HepG2 (cell line): ENCODE results near the gene MNX1. TPM values are rescaled to one million over a fixed set of nuclear protein-coding genes. Genes with fewer than 3 reads are reported as not detected.

Experiments used
- GPBP1L1 ChIP-seq: sonication (generic); formaldehyde crosslinking; IDR thresholded peaks from 2 replicates; pipeline ENCODE4 v1.5.0; 2020; ENCODE audit warnings: mild to moderate bottlenecking, missing genetic modification reagents
- GTF3A ChIP-seq: sonication (generic); formaldehyde crosslinking; conservative IDR thresholded peaks from 2 replicates; pipeline ENCODE4 v1.4.0; 2020; ENCODE audit warnings: mild to moderate bottlenecking, missing genetic modification reagents
- IRX3 ChIP-seq: sonication (generic); formaldehyde crosslinking; IDR thresholded peaks from 2 replicates; pipeline ENCODE4 v1.8.1; 2023; ENCODE audit warnings: mild to moderate bottlenecking, low read depth, missing genetic modification reagents, borderline replicate concordance
- MAX ChIP-seq: IDR thresholded peaks from 2 replicates; pipeline ENCODE4 v1.6.1; 2012; ENCODE audit warnings: inconsistent platforms
- MYC ChIP-seq: sonication (generic); formaldehyde crosslinking; IDR thresholded peaks from 2 replicates; pipeline ENCODE4 v1.9.0; 2021; ENCODE audit warnings: missing genetic modification reagents, borderline replicate concordance
- REXO4 ChIP-seq: sonication (generic); formaldehyde crosslinking; IDR thresholded peaks from 2 replicates; pipeline ENCODE4 v1.8.0; 2022; ENCODE audit warnings: missing genetic modification reagents, mild to moderate bottlenecking, borderline replicate concordance
- THAP8 ChIP-seq: sonication (generic); formaldehyde crosslinking; IDR thresholded peaks from 2 replicates; pipeline ENCODE4 v1.5.1; 2020; ENCODE audit warnings: missing genetic modification reagents, mild to moderate bottlenecking, borderline replicate concordance
- WIZ ChIP-seq: sonication (generic); formaldehyde crosslinking; IDR thresholded peaks from 2 replicates; pipeline ENCODE4 v1.5.1; 2020; ENCODE audit warnings: mild to moderate bottlenecking, missing genetic modification reagents
- ZBTB33 ChIP-seq: sonication (generic); formaldehyde crosslinking; IDR thresholded peaks from 2 replicates; pipeline ENCODE4 v1.4.0; 2020; ENCODE audit warnings: missing genetic modification reagents
- ZNF407 ChIP-seq: sonication (generic); formaldehyde crosslinking; IDR thresholded peaks from one replicate; pipeline ENCODE4 v1.5.1; 2020; ENCODE audit warnings: mild to moderate bottlenecking, missing genetic modification reagents; ENCODE audit errors: not compliant biosample characterization
- ZNF597 ChIP-seq: sonication (generic); formaldehyde crosslinking; IDR thresholded peaks from 2 replicates; pipeline ENCODE4 v1.5.0; 2020; ENCODE audit warnings: missing genetic modification reagents
- ZSCAN20 ChIP-seq: sonication (generic); formaldehyde crosslinking; IDR thresholded peaks from 2 replicates; pipeline ENCODE4 v1.4.0; 2020; ENCODE audit warnings: missing genetic modification reagents, mild to moderate bottlenecking, borderline replicate concordance
- polyA plus RNA-seq, 8 experiments: library from polyadenylated mRNA; depleted of rRNA in 3 of 8; stranded (reverse) in 7 of 8; unstranded in 1 of 8; fragments of >200 nt; fragmentation: Illumina TruSeq in 4 of 8; extraction: Trizol in 4 of 8; gene quantifications; 2 replicates each; pipeline versions ENCODE4 v1.2.1 to v1.2.3, GENCODE V29; 2011 to 2016; ENCODE audit warnings: low read depth in 4 of 8, missing spikeins in 1 of 8, mixed read lengths in 1 of 8; ENCODE audit not compliant: insufficient read depth in 1 of 8
- total RNA-seq, 5 experiments: library from RNA; depleted of rRNA; stranded (reverse); fragments of >200 nt; fragmentation: Illumina TruSeq; extraction: Trizol; gene quantifications; 2 replicates each; pipeline ENCODE4 v1.2.3, GENCODE V29; 2016; ENCODE audit warnings: low read depth in 1 of 5

Gene MNX1
- total and polyA plus RNA-seq, 2 of the 13 experiments (the other 11 are each of a cell fraction or from before 2014, with no cell fraction given), result 0.94 to 6.1 TPM

- TF ChIP-seq ZNF407 (CRISPR knock-in tag) (peak; percentile 38), WIZ (CRISPR knock-in tag) (no peak), ZNF597 (CRISPR knock-in tag) (no peak), IRX3 (CRISPR knock-in tag) (no peak), GTF3A (CRISPR knock-in tag) (no peak), GPBP1L1 (CRISPR knock-in tag) (no peak), THAP8 (CRISPR knock-in tag) (no peak), MAX (0 out of 2 replicates have a peak, but pooled peaks have one; percentile 16), MYC (CRISPR knock-in tag) (0 out of 2 replicates have a peak, but pooled peaks have one; percentile 52), ZSCAN20 (CRISPR knock-in tag) (no peak), ZBTB33 (CRISPR knock-in tag) (no peak), REXO4 (CRISPR knock-in tag) (no peak)
These were observed 1.2 kb downstream of the MNX1 start (continued) for GRCh38 chr7:157009170-157009777.
